LoVo (cell line): Measurements from ENCODE around the gene SLC38A10.

Experiments used
- DNase-seq: peaks from one replicate; pipeline ENCODE4 v3.0.0-alpha.2; 2016; ENCODE audit warnings: low spot score

The SLC38A10 gene

GRCh38 chr17:81331527-81332043, 36.5 kb upstream of the SLC38A10 start:
- no peak for DNase-seq

- DNase-seq = no peak
These were observed 35.8 kb upstream of the SLC38A10 start for GRCh38 chr17:81330884-81331245.

GRCh38 chr17:81329927-81330883, 35.1 kb upstream of the SLC38A10 start:
- DNase-seq = peak; percentile 34

GRCh38 chr17:81328978-81329926, 34.1 kb upstream of the SLC38A10 start:
- peak; percentile 93 for DNase-seq

- DNase-seq = no peak
These were observed 33.4 kb upstream of the SLC38A10 start for GRCh38 chr17:81328489-81328888.

- no peak for DNase-seq
These were observed 30.7 kb upstream of the SLC38A10 start for GRCh38 chr17:81325714-81326358.

- no peak for DNase-seq
These were observed 30.0 kb upstream of the SLC38A10 start for GRCh38 chr17:81324851-81325713.

- no peak for DNase-seq
These were observed 29.2 kb upstream of the SLC38A10 start for GRCh38 chr17:81324177-81324850.

GRCh38 chr17:81323411-81323868, 28.3 kb upstream of the SLC38A10 start:
- no peak for DNase-seq

GRCh38 chr17:81323083-81323369, 27.9 kb upstream of the SLC38A10 start:
- no peak for DNase-seq

GRCh38 chr17:81322271-81323082, 27.4 kb upstream of the SLC38A10 start:
- no peak for DNase-seq

- no peak for DNase-seq
These were observed 23.0 kb upstream of the SLC38A10 start for GRCh38 chr17:81317961-81318605.

- DNase-seq = no peak
These were observed 22.4 kb upstream of the SLC38A10 start for GRCh38 chr17:81317530-81317821.

GRCh38 chr17:81315885-81316391, 20.8 kb upstream of the SLC38A10 start:
- DNase-seq = no peak

- DNase-seq = no peak
These were observed 20.2 kb upstream of the SLC38A10 start for GRCh38 chr17:81315129-81315884.

- DNase-seq = no peak
These were observed 19.4 kb upstream of the SLC38A10 start for GRCh38 chr17:81314398-81315081.

- DNase-seq = no peak
These were observed 18.8 kb upstream of the SLC38A10 start for GRCh38 chr17:81313776-81314397.
